ENCODE measurements around the gene BORCS6.

BORCS6 gene

DNA sequence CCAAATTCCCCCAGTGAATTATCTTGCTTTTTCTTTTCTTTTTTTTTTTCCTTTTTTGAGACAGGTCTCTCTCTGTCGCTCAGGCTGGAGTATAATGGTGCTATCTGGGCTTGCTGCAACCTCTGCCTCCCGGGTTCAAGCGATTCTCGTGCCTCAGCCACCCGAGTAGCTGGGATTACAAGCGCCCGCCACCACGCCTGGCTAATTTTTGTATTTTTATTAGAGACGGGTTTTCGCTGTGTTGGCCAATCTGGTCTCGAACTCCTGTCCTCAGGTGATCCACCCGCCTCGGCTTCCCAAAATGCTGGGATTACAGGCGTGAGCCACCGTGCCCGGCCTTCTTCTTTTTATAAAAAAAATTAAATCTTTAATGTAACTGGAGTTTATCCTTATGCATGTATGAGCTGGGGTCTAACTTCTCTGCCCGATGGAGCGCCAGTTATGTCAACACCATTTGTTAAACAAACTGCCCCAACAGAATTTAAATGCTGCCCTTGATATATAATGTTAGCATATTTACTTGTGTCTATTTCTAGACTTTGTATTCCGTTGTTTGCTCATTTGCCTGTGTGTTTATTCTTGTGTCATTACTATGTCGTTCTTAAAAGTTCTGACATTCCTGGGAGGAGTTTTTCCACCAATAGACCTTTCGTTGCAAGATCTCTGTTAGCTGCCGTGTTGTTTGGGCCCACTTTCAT lies 20.9 kb upstream of the BORCS6 start:
- no peak for FAIRE-seq

DNA sequence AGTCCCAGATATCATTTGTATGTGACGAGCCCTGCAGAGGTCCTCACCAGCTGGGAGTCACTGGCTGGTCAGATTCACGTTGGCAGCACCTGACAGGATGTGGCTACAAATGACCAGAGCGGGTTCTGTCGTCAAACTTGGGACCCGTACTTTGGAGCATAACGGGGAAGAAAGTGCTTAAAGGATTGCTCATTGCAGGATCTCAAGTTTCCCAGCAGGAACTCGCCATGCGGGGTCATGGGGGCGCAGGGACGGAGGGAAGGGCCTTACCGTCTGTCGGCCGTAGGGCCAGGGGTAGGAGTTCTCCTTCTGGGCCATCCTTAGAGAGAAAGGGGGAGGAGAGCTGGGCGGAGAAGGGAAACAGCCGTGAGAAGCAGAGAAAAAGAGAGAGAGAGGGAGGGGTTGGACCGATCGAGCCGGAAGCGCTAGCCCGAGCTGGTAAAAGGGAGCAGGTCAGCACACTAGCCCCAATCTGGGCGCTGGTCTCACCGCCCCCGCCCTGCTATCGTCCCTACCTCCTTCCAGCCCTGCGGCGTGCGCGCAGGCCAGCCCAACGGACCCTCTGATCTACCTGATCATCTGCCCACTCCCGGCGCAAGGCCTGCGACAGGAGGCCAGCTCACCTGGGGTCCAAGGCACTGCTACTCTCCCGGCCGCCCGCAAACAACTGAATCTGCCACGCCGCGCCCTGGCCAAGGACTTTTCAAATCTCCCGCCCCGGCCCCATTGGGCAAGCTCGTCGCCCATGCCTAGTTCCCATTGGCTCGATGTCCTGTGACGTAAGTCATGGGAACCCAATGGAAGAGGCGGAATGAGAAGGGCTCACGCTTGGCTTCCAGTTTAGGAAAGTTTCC lies 20.2 kb upstream of the BORCS6 start, which contains the start of gene AURKB:
TSS of gene AURKB (minus strand) at position 669 of the 854 bp plus-strand sequence. CDS start at position 318, 351 bp downstream.
- FAIRE-seq = peak; percentile 88

DNA sequence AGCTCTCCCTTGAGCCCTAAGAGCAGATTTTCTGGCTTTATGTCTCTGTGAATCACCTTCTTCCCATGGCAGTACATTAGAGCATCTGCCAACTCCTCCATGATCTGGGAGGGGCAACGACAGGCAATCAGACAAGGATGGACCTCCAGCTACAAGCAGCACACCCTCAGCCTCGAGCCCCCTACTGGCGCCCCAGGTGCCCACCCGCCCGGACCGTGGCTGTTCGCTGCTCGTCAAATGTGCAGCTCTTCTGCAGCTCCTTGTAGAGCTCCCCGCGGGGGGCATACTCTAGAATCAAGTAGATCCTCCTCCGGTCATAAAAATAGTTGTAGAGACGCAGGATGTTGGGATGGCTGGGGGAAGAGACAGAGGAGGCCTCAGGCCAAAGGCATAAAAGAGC lies 16.6 kb upstream of the BORCS6 start:
- no peak for FAIRE-seq

DNA sequence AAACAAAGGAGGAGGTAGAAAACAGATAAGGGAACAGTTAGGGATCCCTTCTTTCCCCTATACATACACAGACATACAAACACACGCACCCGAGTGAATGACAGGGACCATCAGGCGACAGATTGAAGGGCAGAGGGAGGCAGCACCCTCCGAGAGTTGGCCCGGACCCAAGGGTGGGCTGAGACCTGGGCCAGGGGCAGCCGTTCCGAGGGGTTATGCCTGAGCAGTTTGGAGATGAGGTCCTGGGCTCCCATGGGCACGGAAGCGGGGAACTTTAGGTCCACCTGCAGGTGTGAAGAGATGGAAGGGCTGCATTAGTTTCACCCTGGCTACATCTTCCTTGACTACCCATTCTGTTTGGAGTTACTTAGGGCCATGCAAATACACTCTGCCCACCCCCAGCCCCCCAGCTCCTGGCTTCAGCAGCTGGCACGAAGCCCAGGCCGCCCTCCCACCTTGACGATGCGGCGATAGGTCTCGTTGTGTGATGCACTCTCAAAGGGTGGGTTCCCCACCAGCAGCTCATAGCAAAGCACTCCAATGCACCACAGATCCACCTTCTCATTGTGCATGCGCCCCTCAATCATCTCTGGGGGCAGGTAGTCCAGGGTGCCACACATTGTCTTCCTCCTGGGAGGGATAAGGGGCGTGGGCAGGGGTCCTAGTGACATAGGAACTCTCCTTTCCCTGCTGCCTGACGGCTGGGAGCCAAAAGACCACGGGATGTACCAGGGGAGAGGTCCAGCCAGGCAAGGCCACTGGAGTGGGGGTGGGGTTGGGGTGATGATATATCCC lies 15.0 kb upstream of the BORCS6 start:
- no peak for FAIRE-seq

DNA sequence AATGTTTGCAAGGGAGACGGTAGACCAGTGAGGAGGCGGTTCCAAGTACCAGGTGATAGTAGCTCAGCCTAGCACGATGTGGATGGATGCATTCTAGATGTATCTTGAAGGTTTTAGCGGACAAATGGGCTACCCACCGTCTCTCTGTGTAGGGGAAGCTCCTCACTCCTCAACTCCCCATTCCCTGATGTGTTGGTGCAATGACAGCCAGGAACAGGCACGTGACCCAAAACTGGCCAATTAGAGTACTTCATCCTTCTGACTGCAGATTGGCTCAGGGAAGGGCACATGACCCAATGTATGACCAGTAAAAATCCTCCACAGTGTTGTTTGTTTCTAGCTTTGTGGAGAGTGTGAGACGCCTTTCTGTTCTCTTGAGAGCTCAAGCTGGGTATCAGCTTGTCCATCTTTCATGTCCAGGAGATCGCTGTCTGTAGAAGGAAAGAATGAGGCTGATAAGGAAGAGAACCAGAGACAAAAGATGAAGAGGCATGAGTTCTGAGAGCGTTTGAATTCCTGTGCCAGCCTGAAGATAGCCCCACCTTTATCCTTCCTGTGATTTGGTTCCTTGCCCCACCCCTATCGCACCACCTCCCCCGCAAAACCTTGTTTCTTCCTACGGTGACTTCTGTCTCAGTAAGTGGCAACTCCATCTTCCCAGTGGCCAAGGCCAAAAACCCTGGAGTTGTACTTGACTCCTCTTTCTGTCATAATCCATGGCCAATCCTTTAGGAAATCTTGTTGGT lies 2.3 kb upstream of the BORCS6 start:
- FAIRE-seq = peak; percentile 85

DNA sequence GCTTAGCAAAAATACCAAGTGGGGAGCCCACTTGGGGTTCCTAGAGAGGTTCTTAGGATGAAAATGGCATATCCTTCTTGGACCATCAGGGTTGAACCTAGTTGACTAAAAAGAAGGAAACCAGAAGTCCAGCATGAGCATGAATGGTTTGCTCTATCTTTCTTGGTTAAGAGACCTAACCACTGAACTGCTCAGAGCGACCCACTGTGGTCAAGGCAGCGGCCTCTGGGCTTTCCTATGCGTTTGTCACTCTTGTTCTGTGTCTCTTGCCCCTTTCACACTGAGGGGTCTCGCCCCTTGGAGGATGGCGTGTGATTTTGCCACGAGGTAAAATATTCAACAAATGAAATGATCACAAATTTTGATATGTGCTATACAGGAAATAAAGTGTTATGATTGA lies 526 bp upstream of the BORCS6 start:
- no peak for FAIRE-seq

DNA sequence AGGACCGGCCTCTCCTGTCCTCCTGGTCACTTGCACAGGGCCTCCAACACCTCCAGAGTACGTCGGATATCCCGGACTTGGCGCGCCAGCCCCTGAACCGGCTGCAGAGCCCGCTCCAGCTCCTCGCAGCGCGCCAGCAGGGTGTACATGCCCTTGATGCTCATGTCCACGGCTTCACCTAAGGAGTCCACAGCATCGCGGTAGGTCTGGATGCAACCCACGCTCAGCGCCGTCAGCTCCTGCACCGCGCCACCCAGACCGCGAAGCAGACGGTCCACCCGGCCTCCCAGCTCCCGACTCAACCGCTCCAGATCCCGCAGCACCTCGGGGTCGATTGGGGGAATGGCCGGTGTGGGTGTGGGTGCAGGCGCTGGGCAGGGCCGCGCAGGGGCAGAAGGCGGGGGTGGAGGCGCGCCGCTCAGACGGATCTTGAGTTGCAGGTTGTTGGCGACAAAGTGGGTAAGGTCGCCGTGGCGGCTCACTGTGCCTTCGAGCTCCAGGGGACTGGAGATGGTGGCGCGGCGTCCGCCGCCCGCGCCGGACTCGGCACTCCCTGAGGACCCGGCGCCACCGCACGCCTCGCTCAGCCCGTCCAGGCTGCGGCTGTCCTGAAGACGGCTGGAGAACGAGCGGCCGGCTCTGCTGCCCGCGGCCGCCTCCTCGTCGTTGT lies 804 bp downstream of the BORCS6 start:
- no peak for FAIRE-seq

DNA sequence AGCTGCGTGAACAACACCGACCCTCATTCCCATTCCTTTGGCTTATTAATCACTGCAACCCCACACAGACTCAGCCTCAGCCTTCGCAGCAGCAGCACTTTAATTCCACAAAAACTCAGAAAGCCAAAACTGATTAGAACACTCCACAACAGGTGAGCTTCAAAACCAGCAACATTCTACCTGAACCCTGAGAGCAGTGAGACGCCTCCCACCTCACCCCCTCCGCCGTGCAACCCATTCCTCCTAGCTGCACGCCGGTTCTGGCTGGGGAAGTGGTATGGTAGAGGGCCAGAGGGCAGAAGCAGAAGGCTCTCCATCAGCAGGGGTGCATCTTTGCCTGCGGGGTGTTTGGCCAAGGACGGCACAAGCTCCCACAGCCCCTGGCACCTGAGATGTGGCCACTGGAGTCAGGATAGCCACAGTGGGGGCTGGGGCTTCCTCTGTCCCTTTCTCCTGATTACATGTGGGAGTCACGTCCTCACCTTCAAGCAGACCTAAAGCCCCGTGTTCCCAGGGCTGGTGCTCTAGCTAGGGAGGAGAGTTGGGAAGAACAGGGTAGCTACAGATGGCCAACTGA lies 1.6 kb downstream of the BORCS6 start:
- no peak for FAIRE-seq

DNA sequence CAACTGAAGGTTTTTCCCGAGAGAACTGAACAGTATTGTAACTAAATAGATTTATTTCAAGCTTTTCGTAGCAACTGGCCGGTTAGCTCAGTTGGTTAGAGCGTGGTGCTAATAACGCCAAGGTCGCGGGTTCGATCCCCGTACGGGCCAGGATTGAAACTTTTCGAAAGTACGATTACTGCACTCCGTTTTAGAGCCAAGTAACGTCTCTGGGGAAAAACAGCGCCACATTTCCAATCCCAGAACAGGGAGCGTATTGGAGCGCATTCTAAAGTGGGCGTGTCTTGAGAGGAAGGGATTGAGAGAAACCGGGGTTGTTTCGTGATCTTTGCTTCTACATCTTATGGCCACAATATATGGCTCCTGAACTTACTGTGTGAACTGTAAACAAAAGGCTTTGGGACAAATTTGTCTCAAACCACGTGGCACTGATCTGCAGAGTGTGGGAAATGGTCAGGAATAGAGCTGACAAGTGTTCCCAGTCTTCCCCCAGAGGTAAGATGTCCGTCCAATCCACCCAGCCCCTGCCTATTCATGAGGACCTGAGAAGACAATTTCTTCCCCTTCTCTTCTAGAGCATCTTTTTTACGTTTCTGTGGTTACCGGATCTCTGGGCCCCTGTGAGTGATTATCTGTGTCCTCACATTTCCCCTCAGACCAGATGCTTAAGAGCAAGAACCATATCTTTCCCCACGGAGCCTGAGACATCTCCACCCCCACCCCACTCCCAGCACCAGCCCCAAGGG lies 2.3 kb downstream of the BORCS6 start:
- peak; percentile 95 for FAIRE-seq

DNA sequence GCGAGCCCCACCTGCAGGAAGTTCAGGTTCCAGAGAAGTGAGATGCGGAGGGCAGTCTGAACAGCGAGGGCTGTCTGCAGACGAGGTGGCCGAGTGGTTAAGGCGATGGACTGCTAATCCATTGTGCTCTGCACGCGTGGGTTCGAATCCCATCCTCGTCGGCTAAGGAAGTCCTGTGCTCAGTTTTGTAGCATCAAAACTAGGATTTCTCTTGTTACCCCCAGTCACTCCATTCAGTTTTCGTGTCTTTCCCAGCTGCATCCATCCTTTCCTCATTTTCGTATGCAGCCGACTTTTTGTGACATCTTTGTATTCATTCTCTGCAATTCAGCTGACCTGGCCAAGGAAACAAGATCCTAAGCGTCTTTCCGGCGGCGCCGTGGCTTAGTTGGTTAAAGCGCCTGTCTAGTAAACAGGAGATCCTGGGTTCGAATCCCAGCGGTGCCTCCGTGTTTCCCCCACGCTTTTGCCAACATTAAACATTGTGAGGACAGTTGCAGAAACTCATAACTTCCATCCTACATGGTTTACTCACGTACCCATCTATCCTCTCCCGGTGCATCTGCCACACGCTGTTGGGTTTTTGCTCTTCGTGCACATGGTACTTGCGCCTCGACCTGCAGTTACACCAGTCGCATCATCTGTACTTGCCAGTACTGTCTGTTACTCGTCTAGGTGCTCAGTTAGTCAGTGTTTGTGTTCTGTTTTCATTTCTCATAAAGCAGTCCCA lies 3.0 kb downstream of the BORCS6 start:
- FAIRE-seq = peak; percentile 82

DNA sequence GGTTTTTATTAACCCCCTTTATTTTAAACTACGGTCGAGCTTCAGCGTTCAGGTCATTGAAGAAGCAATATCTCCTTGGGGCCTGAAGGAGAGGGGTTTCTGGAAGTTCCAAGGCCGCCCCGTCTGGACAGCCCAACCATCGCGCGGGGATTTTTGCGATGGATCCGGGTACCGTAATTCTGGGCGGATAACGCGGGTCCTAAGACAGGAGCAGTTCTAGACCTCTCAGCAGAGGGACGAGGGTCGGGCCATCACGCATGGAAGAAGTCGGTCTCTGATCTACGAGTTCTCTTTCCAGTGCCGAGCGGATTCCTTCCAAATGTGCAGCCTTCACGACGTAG lies 3.6 kb downstream of the BORCS6 start:
- FAIRE-seq = no peak

DNA sequence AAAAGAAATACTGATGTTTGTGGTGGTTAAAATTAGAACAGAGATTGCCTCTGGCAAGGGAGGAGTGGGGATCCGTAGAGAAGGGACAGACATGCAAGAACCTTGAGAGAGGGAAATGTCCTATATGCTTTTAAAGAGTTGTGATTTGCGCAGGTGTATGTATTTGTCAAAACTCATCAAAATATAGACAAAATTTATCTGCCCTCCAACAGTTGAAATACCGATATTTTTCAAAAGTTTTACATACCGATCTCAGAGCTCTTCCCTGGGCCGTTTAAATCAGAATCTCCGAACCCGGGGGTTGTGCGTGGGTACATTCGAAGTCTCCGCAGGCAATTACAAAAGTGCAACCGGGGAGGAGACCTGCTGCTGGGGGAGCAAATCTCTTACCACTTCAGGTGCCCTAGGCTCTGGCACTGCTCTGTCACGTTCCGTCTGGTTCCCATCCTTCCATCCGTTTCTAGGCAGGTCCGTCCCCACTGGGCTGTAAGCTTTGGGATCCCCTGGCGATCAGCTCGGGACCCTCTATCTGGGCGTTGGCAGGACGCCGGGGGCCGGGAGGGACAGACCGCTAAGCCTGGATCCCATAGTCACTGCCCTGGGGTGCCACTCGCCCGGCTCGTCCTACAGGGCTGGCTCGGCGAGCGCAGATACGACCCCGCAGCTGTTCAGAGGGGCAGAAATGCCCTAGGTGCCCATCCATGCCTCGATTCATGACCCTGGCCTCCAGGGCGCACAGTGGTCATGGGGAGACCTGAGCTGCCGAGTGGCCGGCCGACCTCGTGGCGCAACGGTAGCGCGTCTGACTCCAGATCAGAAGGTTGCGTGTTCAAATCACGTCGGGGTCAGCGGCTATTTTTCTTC lies 4.2 kb downstream of the BORCS6 start:
- no peak for FAIRE-seq

DNA sequence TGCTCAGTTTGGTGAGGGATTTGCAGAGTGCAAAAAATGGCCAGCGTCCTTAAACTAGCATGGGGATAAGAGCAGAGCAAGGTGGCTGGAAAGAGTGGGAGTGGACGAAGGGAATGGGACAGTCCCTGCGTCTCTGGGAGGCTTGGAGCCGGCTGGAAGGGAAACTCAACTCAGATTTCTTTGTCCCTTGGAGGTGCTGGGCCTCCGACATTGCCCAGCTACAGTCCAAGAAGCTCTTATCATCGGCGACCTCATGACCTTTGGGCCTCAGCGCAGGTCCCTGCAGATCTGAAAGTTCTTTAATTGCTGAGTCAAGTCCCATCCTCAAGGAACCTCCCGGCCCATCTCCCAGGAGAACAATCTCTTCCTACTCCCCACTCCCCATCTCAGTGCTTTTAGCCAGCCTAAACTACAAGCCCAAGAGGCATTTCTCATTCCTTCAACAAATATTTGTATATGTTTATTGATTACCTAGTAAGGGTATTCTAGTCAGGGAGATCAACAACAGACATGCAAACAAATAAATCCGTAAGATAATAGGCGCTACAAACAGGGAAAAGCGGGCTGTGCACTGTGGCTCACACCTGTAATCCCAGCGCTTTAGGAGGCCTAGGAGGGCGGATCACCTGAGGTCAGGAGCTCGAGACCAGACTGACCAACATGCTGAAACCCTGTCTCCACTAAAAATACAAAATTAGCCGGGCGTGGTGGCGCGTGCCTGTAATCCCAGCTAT lies 12.8 kb downstream of the BORCS6 start:
- FAIRE-seq = no peak

DNA sequence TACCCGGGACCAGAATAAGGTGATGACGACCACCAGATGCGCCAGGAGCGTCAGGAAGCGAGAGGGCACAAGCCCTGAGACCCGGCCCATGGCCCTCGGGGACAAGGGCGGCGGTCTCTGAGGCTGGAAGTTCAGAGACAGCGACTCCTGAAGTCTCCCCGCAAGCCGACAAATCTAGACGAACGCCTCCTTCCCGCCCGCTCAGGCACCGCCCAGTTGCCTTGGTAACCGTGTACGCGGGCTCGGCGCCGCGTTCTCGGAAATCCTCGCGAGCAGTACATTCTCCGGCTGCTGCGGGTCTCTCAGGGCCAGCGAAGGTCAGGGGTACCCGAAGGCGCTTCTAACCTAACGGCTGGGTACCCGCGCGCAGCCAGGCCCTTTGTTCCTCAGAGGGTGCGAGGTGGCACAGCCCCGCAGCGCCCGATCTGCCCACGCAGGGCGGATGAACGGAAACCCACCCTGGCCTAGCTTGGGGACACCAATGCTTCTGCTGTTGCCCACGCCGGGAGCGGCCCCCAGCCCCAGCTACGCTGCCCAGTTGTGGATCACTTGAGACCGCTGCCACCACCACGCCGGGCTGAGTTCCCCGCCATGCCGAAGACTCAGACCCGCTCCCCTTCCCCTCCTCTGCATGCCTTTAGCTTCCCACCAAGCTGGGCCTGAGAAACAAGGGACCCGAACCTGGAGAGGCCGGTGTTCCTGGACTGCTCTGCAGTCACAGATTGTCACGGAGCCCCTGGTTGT lies 13.6 kb downstream of the BORCS6 start, which contains the start of gene TMEM107:
TSS of gene TMEM107 (minus strand) at position 184 of the 744 bp plus-strand sequence. CDS start at position 90, 94 bp downstream.
- FAIRE-seq = no peak

DNA sequence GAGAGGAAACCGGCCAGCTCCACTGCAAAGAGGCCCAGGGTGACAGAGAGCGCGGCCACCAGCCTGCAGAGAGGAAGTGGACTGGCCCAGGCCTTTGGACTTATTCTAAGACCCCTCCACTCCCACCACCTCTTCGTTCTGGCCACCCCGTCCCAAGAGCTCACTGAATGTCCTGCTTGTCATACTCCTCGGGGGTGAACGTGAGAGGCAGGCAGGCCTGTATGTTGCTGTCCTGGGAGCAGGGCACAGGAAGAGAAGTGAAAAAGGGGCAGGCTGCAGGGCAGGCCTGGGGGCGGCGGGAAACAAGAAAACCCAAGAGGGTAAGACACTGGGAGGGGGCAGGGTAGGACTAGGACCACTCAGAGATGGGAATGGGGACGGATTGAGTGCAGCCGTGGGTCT lies 14.2 kb downstream of the BORCS6 start:
- FAIRE-seq = no peak

DNA sequence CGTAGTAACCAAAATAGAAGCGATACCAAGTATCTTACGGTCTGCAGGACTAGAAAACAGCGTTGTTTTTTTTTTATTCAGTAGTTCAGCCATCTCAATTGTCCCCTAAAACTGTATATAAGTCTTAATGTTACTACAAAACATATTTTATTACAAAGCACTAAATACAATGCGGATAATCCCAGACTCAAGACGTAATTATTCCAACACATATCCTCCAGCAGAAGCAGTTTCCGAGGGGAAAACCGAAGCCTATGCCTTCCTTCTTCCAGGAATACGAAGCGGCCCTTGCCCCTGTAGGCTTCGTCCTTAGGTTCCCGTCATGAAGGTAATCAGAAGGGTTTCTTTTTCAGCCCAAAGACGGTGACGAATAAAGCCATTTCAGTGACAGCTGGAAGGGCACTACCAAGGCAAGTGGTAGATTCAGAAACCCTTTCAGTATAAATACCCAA lies 16.1 kb downstream of the BORCS6 start:
- FAIRE-seq = no peak
